ENCODE results near the gene PLEKHA4.
A peak's percentile ranks its signal among the peaks of the same experiment; 100 is the strongest.

Gene PLEKHA4

DNA sequence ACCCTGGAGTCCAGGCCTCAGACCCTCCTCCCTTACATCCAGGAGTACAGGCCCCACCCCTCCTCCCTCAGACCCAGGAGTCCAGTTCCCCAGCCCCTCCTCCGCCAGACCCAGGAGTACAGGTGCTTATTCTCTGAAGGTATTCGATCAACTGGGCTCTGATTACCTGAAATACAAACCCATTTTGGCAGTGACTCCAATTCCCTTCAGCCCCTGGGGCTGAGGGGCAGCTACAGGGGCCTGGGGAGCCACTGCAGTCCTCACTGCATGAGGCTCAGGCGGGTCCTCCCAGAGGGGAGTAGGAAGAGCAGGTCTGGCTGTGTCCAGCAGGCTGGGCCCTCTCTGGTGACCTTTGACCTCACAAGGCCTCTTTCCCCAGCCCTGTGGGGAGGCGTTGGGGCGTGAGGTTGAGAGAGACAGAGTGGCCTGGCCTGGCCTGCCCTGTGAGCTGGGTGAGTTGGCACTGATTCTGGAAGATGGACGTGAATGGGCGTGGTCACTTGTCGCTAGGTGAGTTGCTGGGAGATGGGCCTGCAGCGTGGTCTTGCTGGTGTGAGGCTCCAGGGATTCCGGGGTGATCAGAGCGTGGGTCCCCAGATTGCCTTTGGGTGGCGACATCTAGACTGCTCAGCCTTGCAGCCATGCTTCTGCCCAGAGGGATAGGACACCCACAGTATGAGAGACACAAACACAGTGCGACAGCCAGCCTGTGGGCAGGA lies 60.7 kb downstream of the PLEKHA4 start:
- H2BK12ac ChIP-seq (ENCODE audit: low read length in 2 of 2): peak overlapping the region in 1 of 2 experiments; percentile 59
- H3K4me1 ChIP-seq (ENCODE audit: control insufficient read depth, insufficient read depth, low read depth, low read length): peaks cover 32% of the 10 kb centered on the region
- no peak overlapping the region for H3K4me3 ChIP-seq (ENCODE audit: insufficient read depth in 1 of 2, low read depth in 1 of 2, low read length in 2 of 2)
- no peak overlapping the region for H2AK5ac ChIP-seq (ENCODE audit: low read length, severe bottlenecking)
- no peak overlapping the region for H3K27ac ChIP-seq (ENCODE audit: low read length, poor library complexity, severe bottlenecking)
- H3K9ac ChIP-seq (ENCODE audit: low read length): no peak overlapping the region
- DNase-seq: no peak
- H2BK120ac ChIP-seq (ENCODE audit: low read depth, low read length): no peak overlapping the region
- no peak overlapping the region for H3K14ac ChIP-seq (ENCODE audit: low read length in 2 of 2)
- H3K4me2 ChIP-seq (ENCODE audit: low read length, poor library complexity, severe bottlenecking): no peak overlapping the region
- H4K91ac ChIP-seq (ENCODE audit: low read length): no peak overlapping the region
- WGBS: 93% methylated on average over 13 of the region's 13 CpGs
- H2AFZ ChIP-seq (ENCODE audit: low read depth, low read length): no peak overlapping the region
- peaks cover 20% of the 10 kb centered on the region for H3K79me1 ChIP-seq (replicated peaks; ENCODE audit: low read length, poor library complexity, severe bottlenecking)
- H3K9me3 ChIP-seq (ENCODE audit: control insufficient read depth, low read length): no peaks in the 10 kb centered on the region
- no peak overlapping the region for H2BK15ac ChIP-seq (ENCODE audit: low read depth, poor library complexity, severe bottlenecking)
- no peak overlapping the region for H3K18ac ChIP-seq (ENCODE audit: low read depth in 1 of 2, low read length in 2 of 2)
- no peak overlapping the region for H3K23ac ChIP-seq (ENCODE audit: low read length in 2 of 2)
- H3K27me3 ChIP-seq (ENCODE audit: control insufficient read depth in 1 of 2, insufficient read depth in 1 of 2, low read length in 2 of 2): no peaks in the 10 kb centered on the region
- H3K4ac ChIP-seq (ENCODE audit: low read depth in 1 of 2, low read length in 2 of 2): no peak overlapping the region
- peaks cover 3 to 24% of the 10 kb centered on the region in 2 experiments for H3K36me3 ChIP-seq (ENCODE audit: control insufficient read depth in 1 of 2, insufficient read depth in 2 of 2, low read depth in 1 of 2, low read length in 2 of 2)
- H4K8ac ChIP-seq (ENCODE audit: low read length): no peak overlapping the region
- no peak overlapping the region for H2BK5ac ChIP-seq (ENCODE audit: low read depth, low read length, poor library complexity, severe bottlenecking)

DNA sequence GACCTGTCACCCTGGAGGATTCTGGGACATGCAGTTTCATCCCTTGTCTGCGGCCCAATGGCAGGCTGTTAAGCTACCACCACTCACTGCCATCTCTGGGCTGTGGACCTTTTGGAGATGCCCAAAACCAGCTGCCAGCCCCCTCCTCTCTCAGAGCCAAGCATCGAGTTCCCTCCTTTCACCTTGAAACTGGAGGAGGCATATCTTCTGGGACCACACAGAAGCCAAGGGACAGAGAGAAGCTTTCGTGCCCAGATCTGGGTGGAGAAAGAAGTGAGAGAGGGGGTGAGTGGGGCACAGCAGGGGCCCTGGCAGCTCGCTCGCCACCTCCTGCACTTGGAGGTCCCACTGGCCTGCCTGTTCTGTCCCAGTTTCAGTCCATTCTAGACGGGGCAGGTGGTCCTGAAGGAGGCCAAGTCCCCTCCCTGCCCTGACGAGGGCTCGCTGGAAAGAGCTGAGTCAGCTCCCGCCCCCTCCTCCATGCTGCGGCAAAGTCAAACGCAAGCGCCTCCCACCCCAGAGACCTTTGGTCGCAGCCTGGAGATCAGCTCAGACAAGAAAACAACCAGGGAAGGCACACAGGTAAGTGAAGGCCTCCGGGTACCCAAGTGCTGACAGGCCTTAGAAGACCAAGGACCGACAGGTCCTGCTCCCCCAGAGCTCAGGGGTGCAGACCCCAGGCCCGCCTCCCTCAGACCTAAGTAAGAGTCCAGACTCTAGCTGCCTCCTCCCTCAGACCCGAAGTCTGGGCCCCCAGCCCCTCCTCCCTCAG lies 61.4 kb downstream of the PLEKHA4 start:
- Histone ChIP-seq H2BK12ac (ENCODE audit: low read length in 2 of 2) (no peak overlapping the region), H3K18ac (ENCODE audit: low read depth in 1 of 2, low read length in 2 of 2) (no peak overlapping the region), H4K8ac (ENCODE audit: low read length) (peak overlapping the region; percentile 27), H3K4me1 (ENCODE audit: control insufficient read depth, insufficient read depth, low read depth, low read length) (peaks cover 30% of the 10 kb centered on the region), H3K23ac (ENCODE audit: low read length in 2 of 2) (no peak overlapping the region), H3K79me1 (replicated peaks; ENCODE audit: low read length, poor library complexity, severe bottlenecking) (peaks cover 20% of the 10 kb centered on the region), H2AK5ac (ENCODE audit: low read length, severe bottlenecking) (no peak overlapping the region), H3K9ac (ENCODE audit: low read length) (no peak overlapping the region), H3K27me3 (ENCODE audit: control insufficient read depth in 1 of 2, insufficient read depth in 1 of 2, low read length in 2 of 2) (no peaks in the 10 kb centered on the region), H3K36me3 (ENCODE audit: control insufficient read depth in 1 of 2, insufficient read depth in 2 of 2, low read depth in 1 of 2, low read length in 2 of 2) (peaks cover 3 to 24% of the 10 kb centered on the region in 2 experiments), H3K4me2 (ENCODE audit: low read length, poor library complexity, severe bottlenecking) (no peak overlapping the region), H2BK120ac (ENCODE audit: low read depth, low read length) (no peak overlapping the region), H3K27ac (ENCODE audit: low read length, poor library complexity, severe bottlenecking) (no peak overlapping the region), H2BK15ac (ENCODE audit: low read depth, poor library complexity, severe bottlenecking) (no peak overlapping the region), H3K14ac (ENCODE audit: low read length in 2 of 2) (no peak overlapping the region), H3K4ac (ENCODE audit: low read depth in 1 of 2, low read length in 2 of 2) (no peak overlapping the region), H2AFZ (ENCODE audit: low read depth, low read length) (no peak overlapping the region), H3K4me3 (ENCODE audit: insufficient read depth in 1 of 2, low read depth in 1 of 2, low read length in 2 of 2) (no peak overlapping the region), H3K9me3 (ENCODE audit: control insufficient read depth, low read length) (no peaks in the 10 kb centered on the region), H4K91ac (ENCODE audit: low read length) (no peak overlapping the region), H2BK5ac (ENCODE audit: low read depth, low read length, poor library complexity, severe bottlenecking) (no peak overlapping the region)
- 79% methylated on average over 17 of the region's 17 CpGs for WGBS
- DNase-seq: peak; percentile 59

DNA sequence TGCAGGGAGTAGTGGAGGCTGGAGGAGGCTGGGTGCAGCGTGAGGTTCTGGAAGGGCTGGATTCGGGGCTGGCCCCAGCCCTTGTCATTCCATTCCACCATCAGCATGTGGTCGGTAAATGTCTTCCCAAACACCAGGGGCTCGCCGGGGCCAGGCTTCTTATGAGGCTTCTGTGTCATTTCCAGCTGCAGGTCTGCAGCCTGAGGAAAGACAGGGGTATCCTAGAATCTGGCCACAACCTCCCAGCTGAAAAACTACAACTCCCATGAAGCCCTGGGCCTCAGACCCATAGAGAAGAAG lies 61.9 kb downstream of the PLEKHA4 start:
- no peak overlapping the region for H3K14ac ChIP-seq (ENCODE audit: low read length in 2 of 2)

DNA sequence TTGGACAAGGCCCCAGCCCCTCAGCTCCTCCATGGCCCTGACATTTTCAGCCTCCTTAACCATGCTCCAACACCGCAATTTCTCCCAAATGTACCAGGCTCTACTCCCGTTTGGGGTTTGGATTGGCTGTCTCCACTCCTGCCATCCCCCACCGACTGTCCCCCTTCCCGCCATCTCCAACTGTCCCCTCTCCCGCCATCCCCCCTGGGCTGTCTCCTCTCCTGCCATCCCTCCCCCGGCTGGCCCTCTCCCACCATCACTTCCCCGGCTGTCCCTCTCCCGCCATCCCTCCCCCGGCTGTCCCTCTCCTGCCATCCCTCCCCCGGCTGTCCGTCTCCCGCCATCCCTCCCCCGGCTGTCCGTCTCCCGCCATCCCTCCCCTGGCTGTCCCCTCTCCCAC lies 63.0 kb downstream of the PLEKHA4 start:
- Histone ChIP-seq H3K18ac (ENCODE audit: low read depth in 1 of 2, low read length in 2 of 2) (no peak overlapping the region), H2BK15ac (ENCODE audit: low read depth, poor library complexity, severe bottlenecking) (no peak overlapping the region), H2BK5ac (ENCODE audit: low read depth, low read length, poor library complexity, severe bottlenecking) (no peak overlapping the region), H4K91ac (ENCODE audit: low read length) (no peak overlapping the region), H3K4me2 (ENCODE audit: low read length, poor library complexity, severe bottlenecking) (no peak overlapping the region), H3K4me1 (ENCODE audit: control insufficient read depth, insufficient read depth, low read depth, low read length) (peaks cover 27% of the 10 kb centered on the region), H2BK12ac (ENCODE audit: low read length in 2 of 2) (no peak overlapping the region), H2BK120ac (ENCODE audit: low read depth, low read length) (no peak overlapping the region), H3K9me3 (ENCODE audit: control insufficient read depth, low read length) (no peaks in the 10 kb centered on the region), H3K4me3 (ENCODE audit: insufficient read depth in 1 of 2, low read depth in 1 of 2, low read length in 2 of 2) (no peak overlapping the region), H3K36me3 (ENCODE audit: control insufficient read depth in 1 of 2, insufficient read depth in 2 of 2, low read depth in 1 of 2, low read length in 2 of 2) (peaks cover 3 to 24% of the 10 kb centered on the region in 2 experiments), H3K23ac (ENCODE audit: low read length in 2 of 2) (no peak overlapping the region), H3K27me3 (ENCODE audit: control insufficient read depth in 1 of 2, insufficient read depth in 1 of 2, low read length in 2 of 2) (no peaks in the 10 kb centered on the region), H2AFZ (ENCODE audit: low read depth, low read length) (no peak overlapping the region), H3K4ac (ENCODE audit: low read depth in 1 of 2, low read length in 2 of 2) (no peak overlapping the region), H3K14ac (ENCODE audit: low read length in 2 of 2) (no peak overlapping the region), H3K9ac (ENCODE audit: low read length) (no peak overlapping the region), H2AK5ac (ENCODE audit: low read length, severe bottlenecking) (no peak overlapping the region), H4K8ac (ENCODE audit: low read length) (peak overlapping the region; percentile 14), H3K27ac (ENCODE audit: low read length, poor library complexity, severe bottlenecking) (no peak overlapping the region), H3K79me1 (replicated peaks; ENCODE audit: low read length, poor library complexity, severe bottlenecking) (peaks cover 20% of the 10 kb centered on the region)
- WGBS: 97% methylated on average over 14 of the region's 15 CpGs
- DNase-seq: no peak

More for the DNA sequence above, 61.9 kb downstream of the PLEKHA4 start:
- no peak overlapping the region for H3K4ac ChIP-seq (ENCODE audit: low read depth in 1 of 2, low read length in 2 of 2)
- H3K27ac ChIP-seq (ENCODE audit: low read length, poor library complexity, severe bottlenecking): no peak overlapping the region
- H2BK12ac ChIP-seq (ENCODE audit: low read length in 2 of 2): no peak overlapping the region
- H3K4me3 ChIP-seq (ENCODE audit: insufficient read depth in 1 of 2, low read depth in 1 of 2, low read length in 2 of 2): no peak overlapping the region
- H3K27me3 ChIP-seq (ENCODE audit: control insufficient read depth in 1 of 2, insufficient read depth in 1 of 2, low read length in 2 of 2): no peaks in the 10 kb centered on the region
- no peak overlapping the region for H3K23ac ChIP-seq (ENCODE audit: low read length in 2 of 2)
- no peak overlapping the region for H3K4me2 ChIP-seq (ENCODE audit: low read length, poor library complexity, severe bottlenecking)
- H3K18ac ChIP-seq (ENCODE audit: low read depth in 1 of 2, low read length in 2 of 2): no peak overlapping the region
- peaks cover 20% of the 10 kb centered on the region for H3K79me1 ChIP-seq (replicated peaks; ENCODE audit: low read length, poor library complexity, severe bottlenecking)
- peaks cover 30% of the 10 kb centered on the region for H3K4me1 ChIP-seq (ENCODE audit: control insufficient read depth, insufficient read depth, low read depth, low read length)
- H4K8ac ChIP-seq (ENCODE audit: low read length): peak overlapping the region; percentile 24
- no peak overlapping the region for H2AK5ac ChIP-seq (ENCODE audit: low read length, severe bottlenecking)
- H3K36me3 ChIP-seq (ENCODE audit: control insufficient read depth in 1 of 2, insufficient read depth in 2 of 2, low read depth in 1 of 2, low read length in 2 of 2): peaks cover 3 to 24% of the 10 kb centered on the region in 2 experiments
- DNase-seq: no peak
- 63% methylated on average over 5 of the region's 5 CpGs for WGBS
- no peak overlapping the region for H2BK5ac ChIP-seq (ENCODE audit: low read depth, low read length, poor library complexity, severe bottlenecking)
- no peak overlapping the region for H4K91ac ChIP-seq (ENCODE audit: low read length)
- no peak overlapping the region for H2BK15ac ChIP-seq (ENCODE audit: low read depth, poor library complexity, severe bottlenecking)
- no peaks in the 10 kb centered on the region for H3K9me3 ChIP-seq (ENCODE audit: control insufficient read depth, low read length)
- H2BK120ac ChIP-seq (ENCODE audit: low read depth, low read length): no peak overlapping the region
- H2AFZ ChIP-seq (ENCODE audit: low read depth, low read length): no peak overlapping the region
- H3K9ac ChIP-seq (ENCODE audit: low read length): no peak overlapping the region

All from mesenchymal stem cell (in vitro differentiated cells and primary cell).